HCT116 (cell line): ENCODE results near the gene MEIS1. TPM values are rescaled to one million over a fixed set of nuclear protein-coding genes. Genes with fewer than 3 reads are reported as not detected.

Experiments used
- ATAC-seq: fragments of 200-7000 bp; cut with Tn5 transposase; 2 replicates; pipeline ENCODE4 v1.9.1; 2020; ENCODE audit warnings: mild to moderate bottlenecking, moderate library complexity
- BruUV-seq: library from RNA; stranded (reverse); fragments of 400-500 nt; replicated peaks from 2 replicates; lab custom pipeline; 2021; lab: Mats Ljungman, UMichigan
- CTCF ChIA-PET: fragments of 300-600 bp; sonication (Branson Sonifier 250); formaldehyde crosslinking; loops from one replicate; lab custom pipeline; 2021; ENCODE audit warnings: antibody characterized with exemption; lab: Charles Lee
- POLR2A ChIA-PET: fragments of 300-600, 350-600 bp; sonication (Branson Sonifier 250); formaldehyde crosslinking; loops from one replicate; lab custom pipeline; 2021; ENCODE audit warnings: antibody characterized with exemption; lab: Charles Lee
- RAD21 ChIA-PET, 2 experiments: fragments of 300-600 bp; sonication (Branson Sonifier 250); formaldehyde crosslinking; loops; one replicate each; lab custom pipeline; 2023; ENCODE audit warnings: low total read pairs in 2 of 2; ENCODE audit not compliant: uncharacterized antibody in 2 of 2, unreplicated experiment in 2 of 2, low non-redundant PET in 1 of 2; lab: Charles Lee
- DNase-seq: peaks from one replicate; pipeline ENCODE4 v3.0.0-alpha.2; 2010; ENCODE audit warnings: low read depth, low spot score
- H2AFZ ChIP-seq: fragments of 200-600 bp; shearing (Covaris generic), sonication (generic); 2 replicates; pipeline ENCODE4 v1.6.1; 2017; ENCODE audit warnings: low read depth, mixed run types, mixed read lengths, antibody characterized with exemption, low read length; ENCODE audit not compliant: poor library complexity, severe bottlenecking
- H3K27ac ChIP-seq: 2 replicates; pipeline ENCODE4 v1.5.1; 2012; ENCODE audit warnings: low read depth, low read length
- H3K27me3 ChIP-seq: fragments of 200-600 bp; sonication (generic); 2 replicates; pipeline ENCODE4 v1.6.1; 2016; ENCODE audit warnings: mixed run types, low read length, mixed read lengths; ENCODE audit not compliant: insufficient read depth
- H3K36me3 ChIP-seq, 2 experiments: fragments of 200-500 bp in 1 of 2; fragments of 200-600 bp in 1 of 2; sonication (Bioruptor generic) in 1 of 2; sonication (generic) in 1 of 2; 2 replicates each; pipeline versions ENCODE4 v1.5.1 to v1.6.1; 2014 to 2016; ENCODE audit warnings: low read length in 2 of 2, inconsistent platforms in 1 of 2, mixed read lengths in 1 of 2, mixed run types in 1 of 2; ENCODE audit not compliant: insufficient read depth in 2 of 2, control insufficient read depth in 1 of 2
- H3K4me1 ChIP-seq, 2 experiments: fragments of 200-600 bp in 1 of 2; sonication (generic) in 1 of 2; 2 replicates each; pipeline versions ENCODE4 v1.5.1 to v1.6.1; 2012 to 2017; ENCODE audit warnings: low read length in 2 of 2, inconsistent platforms in 1 of 2, mild to moderate bottlenecking in 1 of 2, mixed read lengths in 1 of 2, mixed run types in 1 of 2, moderate library complexity in 1 of 2; ENCODE audit not compliant: insufficient read depth in 2 of 2, control insufficient read depth in 1 of 2
- H3K4me2 ChIP-seq: fragments of 200-600 bp; sonication (generic); 2 replicates; pipeline ENCODE4 v1.6.1; 2017; ENCODE audit warnings: mixed run types, low read length, mixed read lengths
- H3K4me3 ChIP-seq, 2 experiments: fragments of 200-600 bp in 1 of 2; sonication (generic) in 1 of 2; replicated peaks in 1 of 2; 2 replicates each; pipeline ENCODE4 v1.5.1; 2011 to 2016; ENCODE audit warnings: low read length in 2 of 2, control low read depth in 1 of 2, low read depth in 1 of 2, mild to moderate bottlenecking in 1 of 2, mixed read lengths in 1 of 2, mixed run types in 1 of 2
- H3K79me2 ChIP-seq: fragments of 200-600 bp; sonication (generic); 2 replicates; pipeline ENCODE4 v1.6.1; 2017; ENCODE audit warnings: mild to moderate bottlenecking, mixed run types, low read length, moderate library complexity, mixed read lengths; ENCODE audit not compliant: insufficient read depth
- H3K9ac ChIP-seq: fragments of 200-600 bp; sonication (generic); 2 replicates; pipeline ENCODE4 v1.6.1; 2016; ENCODE audit warnings: low read length, mixed read lengths
- H3K9me2 ChIP-seq: fragments of 200-600 bp; sonication (generic), shearing (Covaris generic); 2 replicates; pipeline ENCODE4 v1.6.1; 2017; ENCODE audit warnings: mixed run types, mild to moderate bottlenecking, moderate library complexity; ENCODE audit not compliant: insufficient read depth
- H3K9me3 ChIP-seq, 2 experiments: fragments of 200-500 bp in 1 of 2; fragments of 200-600 bp in 1 of 2; sonication (Bioruptor generic) in 1 of 2; sonication (generic) in 1 of 2; 2 replicates each; pipeline ENCODE4 v1.6.1; 2014 to 2017; ENCODE audit warnings: low read length in 2 of 2, mixed read lengths in 2 of 2, inconsistent platforms in 1 of 2, low read depth in 1 of 2, mild to moderate bottlenecking in 1 of 2, mixed run types in 1 of 2, moderate library complexity in 1 of 2; ENCODE audit not compliant: control insufficient read depth in 1 of 2, insufficient read depth in 1 of 2
- H4K20me1 ChIP-seq: fragments of 200-600 bp; sonication (generic), shearing (Covaris generic); 2 replicates; pipeline ENCODE4 v1.6.1; 2017; ENCODE audit warnings: mixed run types, mild to moderate bottlenecking, moderate library complexity; ENCODE audit not compliant: insufficient read depth
- CTCF ChIP-seq, 3 experiments: fragments of 200-600 bp in 1 of 3; sonication (generic) in 1 of 3; IDR thresholded peaks in 2 of 3; conservative IDR thresholded peaks in 1 of 3; 2 replicates each; pipeline ENCODE4 v1.5.1; 2012 to 2017; ENCODE audit warnings: low read depth in 2 of 3, low read length in 2 of 3, antibody characterized with exemption in 1 of 3, borderline replicate concordance in 1 of 3, control low read depth in 1 of 3, mild to moderate bottlenecking in 1 of 3, mixed read lengths in 1 of 3, mixed run types in 1 of 3, moderate library complexity in 1 of 3; ENCODE audit not compliant: insufficient read depth in 1 of 3
- EGR1 ChIP-seq: IDR thresholded peaks from 2 replicates; pipeline ENCODE4 v1.6.1; 2012; ENCODE audit warnings: low read depth
- EZH2 ChIP-seq: fragments of 200-600 bp; sonication (generic); IDR thresholded peaks from 2 replicates; pipeline ENCODE4 v1.6.1; 2017; ENCODE audit warnings: antibody characterized with exemption, mixed run types
- EZH2phosphoT487 ChIP-seq: fragments of 200-600 bp; IDR thresholded peaks from 2 replicates; pipeline ENCODE4 v1.6.1; 2018; ENCODE audit warnings: antibody characterized with exemption, borderline replicate concordance
- JUND ChIP-seq: IDR thresholded peaks from 2 replicates; pipeline ENCODE4 v1.6.1; 2012
- MAX ChIP-seq: IDR thresholded peaks from 2 replicates; pipeline ENCODE4 v1.6.1; 2012
- POLR2AphosphoS5 ChIP-seq: IDR thresholded peaks from 2 replicates; pipeline ENCODE4 v1.6.1; 2011; ENCODE audit warnings: mild to moderate bottlenecking, low read depth, low read length, moderate library complexity
- SP1 ChIP-seq: IDR thresholded peaks from 2 replicates; pipeline ENCODE4 v1.6.1; 2012; ENCODE audit warnings: low read depth
- TCF7L2 ChIP-seq: IDR thresholded peaks from 2 replicates; pipeline ENCODE4 v1.7.0; 2011; ENCODE audit warnings: borderline replicate concordance, inconsistent platforms; ENCODE audit not compliant: insufficient read depth, insufficient read length; ENCODE audit errors: extremely low read depth
- ZNF274 ChIP-seq: fragments of 200-500 bp; sonication (Bioruptor generic); IDR thresholded peaks from 2 replicates; pipeline ENCODE4 v1.6.1; 2014; ENCODE audit warnings: mild to moderate bottlenecking, low read depth, low read length, inconsistent platforms
- intact Hi-C: fragments of 100-400 bp; cut with micrococcal nuclease; formaldehyde crosslinking; loops from 2 replicates; pipeline ENCODE4 v1.10.0; 2022
- total RNA-seq: library from RNA; stranded (reverse); gene quantifications from one replicate; pipeline ENCODE4 v1.2.1, GENCODE V29; 2021; ENCODE audit not compliant: unreplicated experiment
- TF ChIP-seq, protein P1 (sequence below): IDR thresholded peaks from 2 replicates; pipeline ENCODE4 v1.6.1; 2011; ENCODE audit warnings: mild to moderate bottlenecking, low read length, moderate library complexity; ENCODE audit not compliant: insufficient replicate concordance; ENCODE audit errors: extremely low read depth
- TF ChIP-seq, protein P2 (sequence below): IDR thresholded peaks from 2 replicates; pipeline ENCODE4 v1.6.1; 2012

The MEIS1 gene
- total RNA-seq, 1 experiment from 2014 or later = 0.32 TPM

DNA sequence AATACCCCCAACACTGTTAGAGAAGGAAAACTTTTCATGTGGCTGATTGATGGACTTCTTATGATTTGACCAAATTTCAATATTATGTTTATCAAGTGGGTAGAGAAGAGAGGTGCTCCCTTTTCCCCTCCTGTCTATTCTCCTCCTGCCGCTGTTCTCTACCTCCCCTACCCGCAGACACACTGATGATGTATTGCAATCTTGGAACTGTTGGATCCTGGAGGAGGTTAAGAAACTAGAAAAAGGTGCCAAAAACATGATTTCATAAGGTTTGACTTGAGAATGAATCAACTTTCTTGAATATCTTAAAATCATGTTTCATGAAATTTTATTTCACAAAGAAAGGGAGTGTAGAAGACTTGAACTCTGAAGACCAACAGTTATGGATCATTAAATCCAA lies 125.8 kb downstream of the MEIS1 start:
- Histone ChIP-seq H3K27ac (no peak overlapping the region), H3K36me3 (no peaks in the 10 kb centered on the region), H3K4me1 (no peaks in the 10 kb centered on the region), H4K20me1 (no peaks in the 10 kb centered on the region), H2AFZ (no peak overlapping the region), H3K4me2 (no peak overlapping the region), H3K9ac (no peak overlapping the region), H3K9me3 (no peaks in the 10 kb centered on the region), H3K4me3 (no peak overlapping the region), H3K9me2 (no peaks in the 10 kb centered on the region), H3K79me2 (no peaks in the 10 kb centered on the region), H3K27me3 (no peaks in the 10 kb centered on the region)
- intact Hi-C loops = no loop called here
- ChIA-PET RAD21 (no interaction called here), POLR2A (no interaction called here), CTCF (no interaction called here)
- DNase-seq = no peak
- BruUV-seq = no TSS peak
- no peak for ATAC-seq
- TF ChIP-seq ZNF274 (no peak), EZH2 (no peak), JUND (no peak)

GRCh38 chr2:66561645-66562303 lies 126.8 kb downstream of the MEIS1 start:
- POLR2A ChIA-PET = no interaction called here
- H3K4me2 ChIP-seq = no peak overlapping the region

More at GRCh38 chr2:66561645-66562303, 126.8 kb downstream of the MEIS1 start:
- DNase-seq (no peak), ATAC-seq (no peak)
- no peaks in the 10 kb centered on the region for H3K27me3 ChIP-seq
- no peaks in the 10 kb centered on the region for H3K9me2 ChIP-seq
- no peak overlapping the region for H2AFZ ChIP-seq
- CTCF ChIA-PET = no interaction called here
- intact Hi-C loops = no loop called here
- H4K20me1 ChIP-seq = no peaks in the 10 kb centered on the region
- no peaks in the 10 kb centered on the region for H3K36me3 ChIP-seq
- no peaks in the 10 kb centered on the region for H3K4me1 ChIP-seq
- no TSS peak for BruUV-seq
- H3K4me3 ChIP-seq = no peak overlapping the region
- no peaks in the 10 kb centered on the region for H3K9me3 ChIP-seq
- H3K27ac ChIP-seq = no peak overlapping the region
- TF ChIP-seq EGR1 = no peak
- no peak for TF ChIP-seq POLR2AphosphoS5
- no peak for TF ChIP-seq ZNF274
- no peak for TF ChIP-seq JUND
- TF ChIP-seq SP1 = no peak
- TF ChIP-seq, protein P1, sequence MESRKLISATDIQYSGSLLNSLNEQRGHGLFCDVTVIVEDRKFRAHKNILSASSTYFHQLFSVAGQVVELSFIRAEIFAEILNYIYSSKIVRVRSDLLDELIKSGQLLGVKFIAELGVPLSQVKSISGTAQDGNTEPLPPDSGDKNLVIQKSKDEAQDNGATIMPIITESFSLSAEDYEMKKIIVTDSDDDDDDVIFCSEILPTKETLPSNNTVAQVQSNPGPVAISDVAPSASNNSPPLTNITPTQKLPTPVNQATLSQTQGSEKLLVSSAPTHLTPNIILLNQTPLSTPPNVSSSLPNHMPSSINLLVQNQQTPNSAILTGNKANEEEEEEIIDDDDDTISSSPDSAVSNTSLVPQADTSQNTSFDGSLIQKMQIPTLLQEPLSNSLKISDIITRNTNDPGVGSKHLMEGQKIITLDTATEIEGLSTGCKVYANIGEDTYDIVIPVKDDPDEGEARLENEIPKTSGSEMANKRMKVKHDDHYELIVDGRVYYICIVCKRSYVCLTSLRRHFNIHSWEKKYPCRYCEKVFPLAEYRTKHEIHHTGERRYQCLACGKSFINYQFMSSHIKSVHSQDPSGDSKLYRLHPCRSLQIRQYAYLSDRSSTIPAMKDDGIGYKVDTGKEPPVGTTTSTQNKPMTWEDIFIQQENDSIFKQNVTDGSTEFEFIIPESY = no peak
- no peak for TF ChIP-seq CTCF (IDR thresholded peaks at IDR 0.05 in 2 of 3, conservative IDR thresholded peaks at IDR 0.05 in 1 of 3; ENCODE audit: borderline replicate concordance in 1 of 3, insufficient read depth in 1 of 3, low read depth in 2 of 3, low read length in 2 of 3)
- TF ChIP-seq EZH2phosphoT487 = no peak
- TF ChIP-seq, protein P2, sequence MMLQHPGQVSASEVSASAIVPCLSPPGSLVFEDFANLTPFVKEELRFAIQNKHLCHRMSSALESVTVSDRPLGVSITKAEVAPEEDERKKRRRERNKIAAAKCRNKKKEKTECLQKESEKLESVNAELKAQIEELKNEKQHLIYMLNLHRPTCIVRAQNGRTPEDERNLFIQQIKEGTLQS = no peak
- no peak for TF ChIP-seq TCF7L2
- no peak for TF ChIP-seq MAX
- RAD21 ChIA-PET = no interaction called here
- no peak overlapping the region for H3K9ac ChIP-seq
- H3K79me2 ChIP-seq = no peaks in the 10 kb centered on the region
